Endothelial cell of umbilical vein (primary cell): Measurements from ENCODE around the gene AHI1. TPM values are rescaled to one million over a fixed set of nuclear protein-coding genes. Genes with fewer than 3 reads are reported as not detected.

Source experiments
- BruUV-seq: library from RNA; stranded (reverse); fragments of 400-500 nt; replicated peaks from 2 replicates; lab custom pipeline; 2021; lab: Mats Ljungman, UMichigan
- CTCF ChIA-PET: fragments of 300-600, 350-600 bp; sonication (Branson Sonifier 250); formaldehyde crosslinking; loops from one replicate; lab custom pipeline; 2021; ENCODE audit warnings: antibody characterized with exemption, inconsistent platforms; lab: Charles Lee
- POLR2A ChIA-PET: fragments of 300-600, 350-600 bp; sonication (Branson Sonifier 250); formaldehyde crosslinking; loops from one replicate; lab custom pipeline; 2021; ENCODE audit warnings: antibody characterized with exemption, inconsistent platforms; lab: Charles Lee
- DNase-seq: peaks from one replicate; pipeline ENCODE4 v3.0.0-alpha.2; 2011; ENCODE audit warnings: low read depth, low spot score
- FAIRE-seq: peaks from 2 replicates; lab custom pipeline; 2011; peaks lifted over from hg19 to GRCh38; lab: Jason Lieb, UNC
- H2AFZ ChIP-seq: 2 replicates; pipeline ENCODE4 v1.6.0; 2012; ENCODE audit warnings: low read depth, low read length, control low read depth, inconsistent platforms
- H3K27ac ChIP-seq: 2 replicates; pipeline ENCODE4 v1.5.1; 2011; ENCODE audit warnings: low read depth, mild to moderate bottlenecking, control low read depth, low read length, moderate library complexity; ENCODE audit not compliant: insufficient read depth
- H3K27me3 ChIP-seq, 2 experiments: 2 replicates each; pipeline versions ENCODE4 v1.6.0 to v1.6.1; 2011; ENCODE audit warnings: low read length in 2 of 2, mixed read lengths in 1 of 2; ENCODE audit not compliant: control insufficient read depth in 2 of 2, insufficient read depth in 2 of 2
- H3K36me3 ChIP-seq, 2 experiments: 2 replicates in 1 of 2; 3 replicates in 1 of 2; pipeline ENCODE4 v1.5.1; 2011; ENCODE audit warnings: low read length in 2 of 2, mild to moderate bottlenecking in 1 of 2, moderate library complexity in 1 of 2; ENCODE audit not compliant: control insufficient read depth in 2 of 2, insufficient read depth in 2 of 2; ENCODE audit errors: extremely low read depth in 1 of 2
- H3K4me1 ChIP-seq: 3 replicates; pipeline ENCODE4 v1.5.1; 2011; ENCODE audit warnings: mild to moderate bottlenecking, low read length; ENCODE audit not compliant: control insufficient read depth, insufficient read depth; ENCODE audit errors: extremely low read depth
- H3K4me2 ChIP-seq: 2 replicates; pipeline ENCODE4 v1.6.1; 2011; ENCODE audit warnings: low read length, control low read depth, mixed read lengths; ENCODE audit not compliant: insufficient read depth
- H3K4me3 ChIP-seq, 3 experiments: fragments of 200-600 bp in 1 of 3; sonication (generic), shearing (Covaris generic) in 1 of 3; replicated peaks in 1 of 3; 2 replicates each; pipeline ENCODE4 v1.5.1; 2011 to 2016; ENCODE audit warnings: control low read depth in 3 of 3, low read length in 3 of 3, mild to moderate bottlenecking in 2 of 3, inconsistent platforms in 1 of 3, low read depth in 1 of 3, moderate library complexity in 1 of 3; ENCODE audit not compliant: insufficient read depth in 1 of 3
- H3K79me2 ChIP-seq: 2 replicates; pipeline ENCODE4 v1.6.0; 2012; ENCODE audit warnings: low read length, inconsistent platforms; ENCODE audit not compliant: control insufficient read depth, insufficient read depth
- H3K9ac ChIP-seq: replicated peaks from 2 replicates; pipeline ENCODE3; 2011; ENCODE audit warnings: low read length, control low read depth; ENCODE audit not compliant: insufficient read depth; ENCODE audit errors: extremely low read depth
- H3K9me1 ChIP-seq: replicated peaks from 3 replicates; pipeline ENCODE4 v1.6.0; 2011; ENCODE audit warnings: mild to moderate bottlenecking, low read length; ENCODE audit not compliant: control insufficient read depth, insufficient read depth; ENCODE audit errors: extremely low read depth
- H3K9me3 ChIP-seq: replicated peaks from 2 replicates; pipeline ENCODE4 v1.5.1; 2012; ENCODE audit warnings: low read length, inconsistent platforms; ENCODE audit not compliant: control insufficient read depth, insufficient read depth
- H4K20me1 ChIP-seq: replicated peaks from 2 replicates; pipeline ENCODE3; 2011; ENCODE audit warnings: mild to moderate bottlenecking, low read length; ENCODE audit not compliant: control insufficient read depth, insufficient read depth; ENCODE audit errors: extremely low read depth
- CTCF ChIP-seq, 2 donors: IDR thresholded peaks; 1 replicate in 1 of 2; 2 replicates in 1 of 2; pipeline ENCODE4 v1.5.1; 2011; ENCODE audit warnings: low read length in 2 of 2, mild to moderate bottlenecking in 2 of 2, moderate library complexity in 2 of 2, control low read depth in 1 of 2, inconsistent platforms in 1 of 2, low read depth in 1 of 2; ENCODE audit not compliant: insufficient read depth in 1 of 2; ENCODE audit errors: extremely low read depth in 1 of 2
- EZH2 ChIP-seq: IDR thresholded peaks from 2 replicates; pipeline ENCODE4 v1.6.1; 2012; ENCODE audit warnings: borderline replicate concordance, low read depth, mild to moderate bottlenecking, moderate library complexity, low read length, inconsistent platforms; ENCODE audit not compliant: severe bottlenecking
- FOS ChIP-seq: IDR thresholded peaks from 2 replicates; pipeline ENCODE4 v1.6.1; 2011; ENCODE audit warnings: mild to moderate bottlenecking, low read length, moderate library complexity, borderline replicate concordance; ENCODE audit not compliant: insufficient read depth
- GATA2 ChIP-seq: IDR thresholded peaks from 2 replicates; pipeline ENCODE4 v1.7.0; 2011; ENCODE audit warnings: low read depth, mild to moderate bottlenecking, moderate library complexity, mixed read lengths, low read length; ENCODE audit not compliant: insufficient read length, insufficient read depth
- JUN ChIP-seq: IDR thresholded peaks from 2 replicates; pipeline ENCODE4 v1.6.1; 2011; ENCODE audit warnings: borderline replicate concordance, low read depth; ENCODE audit not compliant: insufficient read length, insufficient read depth
- MAX ChIP-seq: IDR thresholded peaks from 2 replicates; pipeline ENCODE4 v1.6.1; 2011; ENCODE audit not compliant: insufficient read depth, insufficient read length
- MYC ChIP-seq: IDR thresholded peaks from one replicate; pipeline ENCODE4 v1.6.1; 2011; ENCODE audit warnings: mild to moderate bottlenecking, low read depth, low read length
- POLR2A ChIP-seq: IDR thresholded peaks from 2 replicates; pipeline ENCODE4 v1.6.1; 2012; ENCODE audit warnings: low read depth, mild to moderate bottlenecking, control low read depth, low read length
- POLR2AphosphoS5 ChIP-seq: IDR thresholded peaks from 2 replicates; pipeline ENCODE4 v1.6.1; 2012; ENCODE audit warnings: low read depth, mild to moderate bottlenecking, control low read depth, low read length, moderate library complexity; ENCODE audit not compliant: insufficient read depth
- dilution Hi-C: fragments of 300-500 bp; cut with MboI; formaldehyde crosslinking; loops from one replicate; pipeline ENCODE4 v1.15.0; 2019; ENCODE audit warnings: low sequenced_read_pairs; ENCODE audit not compliant: extremely low pct_ligation_motif_present
- intact Hi-C: fragments of 100-400 bp; cut with micrococcal nuclease; formaldehyde crosslinking; loops from one replicate; pipeline ENCODE4 v1.10.0; 2022
- polyA plus RNA-seq, 4 experiments: library from polyadenylated mRNA; depleted of rRNA in 3 of 4; stranded (reverse) in 3 of 4; unstranded in 1 of 4; fragments of >200 nt; gene quantifications; 2 replicates each; pipeline versions ENCODE4 v1.2.1 to v1.2.3, GENCODE V29; 2011 to 2012; ENCODE audit warnings: missing spikeins in 1 of 4
- total RNA-seq: library from RNA; stranded (reverse); gene quantifications from 2 replicates; pipeline ENCODE4 v1.2.3, GENCODE V29; 2021

Gene AHI1
- total and polyA plus RNA-seq, 2 donors (not counting 3 experiments of a cell fraction or from before 2014, with no cell fraction given), result 5.1 to 20.7 TPM

- no peaks in the 10 kb centered on the region for H3K9me1 ChIP-seq
- ChIA-PET POLR2A (no interaction called here), CTCF (interaction anchor here (1.0 to 1.2 kb wide), 2 partner anchors 11 to 12 kb away, joined by 3 read pairs; no protein-coding TSS in a partner anchor)
- no peaks in the 10 kb centered on the region for H3K36me3 ChIP-seq
- H3K27me3 ChIP-seq, result no peaks in the 10 kb centered on the region
- no peaks in the 10 kb centered on the region for H3K4me1 ChIP-seq
- TF ChIP-seq EZH2 (no peak), FOS (no peak), MAX (no peak)
- FAIRE-seq, result no peak
- no peak overlapping the region for H3K4me2 ChIP-seq
- intact Hi-C loops (no loop called here), dilution Hi-C loops (no loop called here)
- no peak overlapping the region for H3K4me3 ChIP-seq
- no peaks in the 10 kb centered on the region for H3K79me2 ChIP-seq
- no peak overlapping the region for H3K9ac ChIP-seq
- H2AFZ ChIP-seq, result no peak overlapping the region
- no peak for DNase-seq
- no peaks in the 10 kb centered on the region for H4K20me1 ChIP-seq
- H3K9me3 ChIP-seq, result no peaks in the 10 kb centered on the region
- BruUV-seq, result no TSS peak
- H3K27ac ChIP-seq, result no peak overlapping the region
Measured at GRCh38 chr6:135334169-135334568, 163.4 kb downstream of the AHI1 start.

DNA sequence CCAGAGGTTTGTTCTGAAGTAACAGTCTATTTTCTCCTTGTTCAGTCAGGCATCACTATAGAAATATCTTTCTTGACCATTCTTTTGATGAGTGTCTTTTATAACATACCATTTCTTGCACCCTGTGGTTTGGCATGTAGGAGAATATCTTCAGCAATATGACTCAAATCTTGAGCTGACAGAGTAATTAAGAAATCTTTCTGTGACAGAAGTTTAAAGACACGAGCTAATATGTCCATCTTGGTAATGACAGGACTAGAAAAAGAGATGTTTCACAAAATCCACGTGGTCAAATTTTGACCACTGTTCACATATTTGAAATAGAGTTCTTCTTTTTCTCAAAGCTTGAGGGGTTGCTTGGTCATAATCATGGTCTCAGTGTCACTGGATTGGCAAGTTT is 166.5 kb downstream of the AHI1 start:
- TF ChIP-seq EZH2 (no peak), JUN (no peak), MYC (no peak), FOS (no peak), CTCF (IDR thresholded peaks at IDR 0.05; ENCODE audit: extremely low read depth in 1 of 2, insufficient read depth in 1 of 2, low read depth in 1 of 2, low read length in 2 of 2) (no peak), MAX (no peak), POLR2AphosphoS5 (no peak), GATA2 (no peak), POLR2A (no peak)
- Histone ChIP-seq H2AFZ (no peak overlapping the region), H3K9me3 (no peaks in the 10 kb centered on the region), H3K36me3 (no peaks in the 10 kb centered on the region), H3K4me3 (no peak overlapping the region), H3K4me2 (no peak overlapping the region), H3K9me1 (no peaks in the 10 kb centered on the region), H3K4me1 (no peaks in the 10 kb centered on the region), H4K20me1 (no peaks in the 10 kb centered on the region), H3K27ac (no peak overlapping the region), H3K9ac (no peak overlapping the region), H3K79me2 (no peaks in the 10 kb centered on the region), H3K27me3 (no peaks in the 10 kb centered on the region)
- DNase-seq, result no peak
- no TSS peak for BruUV-seq
- CTCF ChIA-PET, result interaction anchor here (1.2 kb wide), 1 partner anchor 9 kb away, joined by 3 read pairs; no protein-coding TSS in a partner anchor
- intact Hi-C loops, result no loop called here
- POLR2A ChIA-PET, result no interaction called here
- dilution Hi-C loops, result no loop called here
- no peak for FAIRE-seq
